HEK293T (cell line): ENCODE results near the gene TNFRSF8.

Experiments
- ARNT ChIP-seq: fragments of 450-650 bp; IDR thresholded peaks from 2 replicates; pipeline ENCODE4 v1.6.1; 2017; ENCODE audit warnings: mild to moderate bottlenecking
- BHLHE40 ChIP-seq: fragments of 450-650 bp; IDR thresholded peaks from 2 replicates; pipeline ENCODE4 v1.6.1; 2016; ENCODE audit warnings: mild to moderate bottlenecking, moderate library complexity, borderline replicate concordance
- CTBP1 ChIP-seq: fragments of 450-650 bp; IDR thresholded peaks from 2 replicates; pipeline ENCODE4 v1.6.1; 2016; ENCODE audit warnings: borderline replicate concordance
- ELF4 ChIP-seq: fragments of 450-650 bp; IDR thresholded peaks from 2 replicates; pipeline ENCODE4 v1.6.1; 2017; ENCODE audit warnings: antibody characterized with exemption
- FOXA1 ChIP-seq: fragments of 450-650 bp; IDR thresholded peaks from 2 replicates; pipeline ENCODE4 v1.6.1; 2016; ENCODE audit warnings: mild to moderate bottlenecking
- FOXK2 ChIP-seq: fragments of 450-650 bp; IDR thresholded peaks from 2 replicates; pipeline ENCODE4 v1.6.1; 2016; ENCODE audit warnings: mild to moderate bottlenecking
- L3MBTL2 ChIP-seq: fragments of 450-650 bp; conservative IDR thresholded peaks from 2 replicates; pipeline ENCODE4 v1.6.1; 2016; ENCODE audit warnings: mild to moderate bottlenecking
- LEF1 ChIP-seq: fragments of 450-650 bp; IDR thresholded peaks from 2 replicates; pipeline ENCODE4 v1.6.1; 2017; ENCODE audit warnings: mild to moderate bottlenecking, borderline replicate concordance
- NFRKB ChIP-seq: fragments of 450-650 bp; IDR thresholded peaks from 2 replicates; pipeline ENCODE4 v1.6.1; 2016; ENCODE audit warnings: mild to moderate bottlenecking, moderate library complexity
- PKNOX1 ChIP-seq: fragments of 450-650 bp; IDR thresholded peaks from 2 replicates; pipeline ENCODE4 v1.6.1; 2016
- SP1 ChIP-seq: fragments of 450-650 bp; IDR thresholded peaks from 2 replicates; pipeline ENCODE4 v1.6.1; 2017
- SUZ12 ChIP-seq: fragments of 450-650 bp; IDR thresholded peaks from 2 replicates; pipeline ENCODE4 v1.6.1; 2016; ENCODE audit warnings: mild to moderate bottlenecking
- TARDBP ChIP-seq: fragments of 450-650 bp; IDR thresholded peaks from 2 replicates; pipeline ENCODE4 v1.6.1; 2016
- ZNF384 ChIP-seq: fragments of 450-650 bp; IDR thresholded peaks from 2 replicates; pipeline ENCODE4 v1.6.1; 2016

DNA sequence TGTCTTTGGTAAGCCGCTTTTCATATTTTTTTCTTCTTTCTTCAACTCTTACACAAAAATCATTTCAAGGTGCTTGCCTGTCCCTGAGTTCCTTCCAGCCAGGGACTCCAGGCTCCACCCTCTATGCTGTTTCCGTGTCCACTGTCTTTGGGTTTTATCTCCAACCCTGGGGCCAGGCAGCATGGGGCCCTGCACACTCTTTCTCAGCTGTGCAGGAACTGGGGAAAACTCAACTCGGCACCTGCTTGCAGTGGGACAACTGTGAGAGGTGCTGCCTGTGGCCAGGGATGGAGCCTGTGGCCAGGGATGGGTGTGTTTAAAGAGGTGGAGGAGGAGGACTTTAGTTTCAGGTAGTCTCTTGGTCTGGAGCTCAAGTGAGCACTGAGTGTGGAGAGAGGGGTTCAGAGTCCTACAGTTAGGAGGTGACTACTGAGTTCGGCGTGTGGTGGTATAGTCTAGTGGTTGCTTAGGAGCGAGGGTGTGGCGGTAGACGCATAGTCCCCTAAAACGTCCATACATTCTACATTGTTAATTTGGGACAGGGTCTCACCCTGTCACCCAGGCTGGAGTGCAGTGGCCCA, 13.4 kb downstream of the TNFRSF8 start:
- TF ChIP-seq FOXA1 (no peak), SUZ12 (no peak), BHLHE40 (no peak), SP1 (no peak), ELF4 (no peak), FOXK2 (no peak), LEF1 (no peak), L3MBTL2 (no peak), CTBP1 (no peak), ARNT (no peak), ZNF384 (no peak), PKNOX1 (no peak), TARDBP (no peak), NFRKB (no peak)
